ENCODE results near the gene ADAM11.

Gene ADAM11

DNA sequence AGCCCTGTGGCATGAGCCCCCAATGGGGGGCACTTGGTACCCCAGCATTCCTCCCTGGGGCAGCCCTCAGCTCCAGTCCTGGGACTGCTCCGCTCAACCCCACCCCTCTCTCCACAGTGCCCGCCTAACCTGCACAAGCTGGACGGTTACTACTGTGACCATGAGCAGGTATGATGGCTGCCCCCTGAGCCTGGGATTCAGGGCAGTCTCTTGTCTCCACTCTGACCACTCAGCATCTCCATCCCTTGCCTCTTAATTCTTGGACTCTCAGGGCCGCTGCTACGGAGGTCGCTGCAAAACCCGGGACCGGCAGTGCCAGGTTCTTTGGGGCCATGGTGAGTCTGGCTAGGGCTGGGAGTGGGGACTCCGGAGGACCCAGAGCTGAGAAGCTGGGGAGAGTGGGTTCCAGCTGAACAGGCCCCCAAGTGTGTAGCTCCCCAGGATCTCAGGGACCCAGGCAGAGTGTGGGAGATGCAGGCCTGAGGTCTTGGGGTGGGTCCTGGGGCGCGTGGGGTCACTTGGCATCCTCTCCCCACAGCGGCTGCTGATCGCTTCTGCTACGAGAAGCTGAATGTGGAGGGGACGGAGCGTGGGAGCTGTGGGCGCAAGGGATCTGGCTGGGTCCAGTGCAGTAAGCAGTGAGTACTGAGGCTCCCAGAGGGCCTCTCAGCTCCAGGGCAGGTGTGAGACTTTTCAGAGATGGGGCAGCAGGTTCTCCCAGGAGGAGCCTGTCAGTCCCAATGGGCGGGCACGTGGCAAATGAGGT is 18.0 kb downstream of the ADAM11 start:
- no peak for DNase-seq

DNA sequence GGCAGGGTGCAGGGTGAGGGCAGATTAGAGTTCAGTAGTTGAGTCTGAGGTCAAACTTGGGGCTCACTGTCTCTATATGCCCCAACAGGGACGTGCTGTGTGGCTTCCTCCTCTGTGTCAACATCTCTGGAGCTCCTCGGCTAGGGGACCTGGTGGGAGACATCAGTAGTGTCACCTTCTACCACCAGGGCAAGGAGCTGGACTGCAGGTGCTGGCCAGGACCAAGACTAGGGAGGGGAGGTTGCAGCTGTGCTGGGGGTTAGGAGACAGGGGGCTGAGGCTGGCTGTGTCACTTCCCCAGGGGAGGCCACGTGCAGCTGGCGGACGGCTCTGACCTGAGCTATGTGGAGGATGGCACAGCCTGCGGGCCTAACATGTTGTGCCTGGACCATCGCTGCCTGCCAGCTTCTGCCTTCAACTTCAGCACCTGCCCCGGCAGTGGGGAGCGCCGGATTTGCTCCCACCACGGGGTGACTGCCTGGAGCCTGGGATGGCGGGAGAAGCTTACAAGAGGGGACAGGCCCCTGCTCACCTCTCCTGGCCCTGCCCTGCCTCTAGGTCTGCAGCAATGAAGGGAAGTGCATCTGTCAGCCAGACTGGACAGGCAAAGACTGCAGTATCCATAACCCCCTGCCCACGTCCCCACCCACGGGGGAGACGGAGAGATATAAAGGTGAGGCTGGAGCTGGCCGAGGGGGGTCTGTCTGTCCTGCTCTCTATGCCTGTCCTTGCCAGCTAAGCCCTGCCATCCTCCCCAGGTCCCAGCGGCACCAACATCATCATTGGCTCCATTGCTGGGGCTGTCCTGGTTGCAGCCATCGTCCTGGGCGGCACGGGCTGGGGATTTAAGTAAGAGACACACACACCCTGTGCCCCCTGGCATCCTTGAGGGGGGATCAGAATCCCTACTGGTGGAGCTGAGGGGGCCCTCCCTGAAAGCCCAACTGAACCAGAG is 18.9 kb downstream of the ADAM11 start:
- no peak for DNase-seq

DNA sequence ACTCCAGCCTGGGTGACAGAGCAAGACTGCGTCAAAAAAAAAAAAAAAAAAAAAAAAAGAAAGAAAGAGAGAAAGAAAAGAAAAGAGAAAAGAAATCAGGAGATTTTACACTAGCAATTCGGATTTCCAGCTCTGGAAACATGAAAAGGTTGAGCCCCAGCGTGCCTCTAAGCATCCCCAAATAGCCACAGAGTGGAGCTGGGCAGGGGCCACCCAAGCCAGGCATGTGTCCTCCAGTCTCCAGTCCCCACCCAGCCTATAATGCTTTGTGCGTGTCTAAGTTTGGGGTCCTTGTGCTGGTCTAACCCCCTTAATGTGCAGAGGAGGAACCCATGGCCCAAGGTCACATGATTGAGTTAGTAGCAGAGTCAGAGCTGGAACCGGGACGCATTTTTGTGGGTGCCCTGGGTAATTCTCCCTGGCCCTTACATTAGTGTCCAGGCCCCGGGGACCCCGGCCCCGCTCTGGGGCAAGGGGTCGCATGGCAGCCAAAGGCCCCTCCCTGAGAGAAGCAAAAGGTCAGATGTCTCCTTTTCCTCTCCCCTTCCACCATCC is 19.9 kb downstream of the ADAM11 start:
- no peak for DNase-seq

DNA sequence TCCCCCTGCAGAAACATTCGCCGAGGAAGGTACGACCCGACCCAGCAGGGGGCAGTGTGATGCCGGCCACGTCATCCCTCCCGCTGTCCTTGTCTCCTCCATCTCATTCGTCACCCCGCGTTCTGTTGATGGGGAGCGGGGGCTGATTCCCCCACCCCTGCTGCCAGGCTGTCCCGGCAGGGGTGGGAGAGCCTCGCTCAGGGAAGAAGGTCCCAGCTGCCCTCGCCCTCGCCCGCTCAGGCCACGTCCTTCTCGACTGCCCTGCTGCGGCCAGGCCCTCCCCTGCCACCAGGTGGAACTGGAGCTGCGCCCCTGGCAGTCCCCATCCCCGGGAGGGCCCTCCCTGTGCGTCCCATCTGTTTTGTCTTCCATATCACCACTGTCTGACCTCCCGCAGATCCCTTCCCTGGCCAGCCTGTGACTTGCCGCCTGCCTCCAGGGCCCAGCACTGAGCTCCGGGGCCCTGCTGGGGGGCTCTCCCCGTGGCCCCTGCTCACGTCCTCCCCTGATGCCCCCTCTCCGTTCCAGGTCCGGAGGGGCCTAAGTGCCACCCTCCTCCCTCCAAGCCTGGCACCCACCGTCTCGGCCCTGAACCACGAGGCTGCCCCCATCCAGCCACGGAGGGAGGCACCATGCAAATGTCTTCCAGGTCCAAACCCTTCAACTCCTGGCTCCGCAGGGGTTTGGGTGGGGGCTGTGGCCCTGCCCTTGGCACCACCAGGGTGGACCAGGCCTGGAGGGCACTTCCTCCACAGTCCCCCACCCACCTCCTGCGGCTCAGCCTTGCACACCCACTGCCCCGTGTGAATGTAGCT is 20.6 kb downstream of the ADAM11 start:
- DNase-seq, result no peak

DNA sequence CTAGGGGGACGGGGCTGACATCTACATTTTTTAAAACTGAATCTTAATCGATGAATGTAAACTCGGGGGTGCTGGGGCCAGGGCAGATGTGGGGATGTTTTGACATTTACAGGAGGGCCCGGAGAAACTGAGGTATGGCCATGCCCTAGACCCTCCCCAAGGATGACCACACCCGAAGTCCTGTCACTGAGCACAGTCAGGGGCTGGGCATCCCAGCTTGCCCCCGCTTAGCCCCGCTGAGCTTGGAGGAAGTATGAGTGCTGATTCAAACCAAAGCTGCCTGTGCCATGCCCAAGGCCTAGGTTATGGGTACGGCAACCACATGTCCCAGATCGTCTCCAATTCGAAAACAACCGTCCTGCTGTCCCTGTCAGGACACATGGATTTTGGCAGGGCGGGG is 21.4 kb downstream of the ADAM11 start:
- DNase-seq, result no peak

DNA sequence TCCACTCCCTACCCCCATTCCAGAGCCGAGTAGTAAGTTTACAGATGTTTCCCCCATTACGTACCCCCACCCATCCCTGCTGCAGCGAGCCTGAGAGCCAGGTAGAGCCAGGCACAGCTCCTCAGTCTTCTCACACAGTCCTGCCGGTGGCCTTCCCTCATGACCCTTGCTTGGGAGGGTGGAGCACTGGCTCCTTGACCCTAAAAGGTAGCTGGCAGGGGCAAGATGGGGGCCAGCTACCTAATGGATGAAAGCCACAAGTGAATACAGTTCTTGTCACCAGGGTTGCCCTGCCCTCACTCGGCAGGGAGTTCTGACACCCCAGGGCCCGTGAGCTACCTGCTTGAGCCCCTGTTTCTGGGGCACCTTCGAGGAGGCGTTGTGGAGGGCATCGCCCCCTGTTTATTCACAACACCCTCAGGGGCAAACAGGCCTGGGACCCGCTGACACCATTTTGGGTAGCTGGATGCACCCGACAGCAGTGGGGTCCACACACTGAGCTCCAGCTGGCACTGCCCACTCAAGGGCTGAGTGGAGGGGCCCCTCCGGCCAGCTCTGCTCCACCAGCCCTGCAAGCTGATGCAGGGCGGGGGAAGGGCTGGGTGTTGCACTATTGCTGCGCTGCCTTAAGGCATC is 22.2 kb downstream of the ADAM11 start:
- DNase-seq, result no peak

DNA sequence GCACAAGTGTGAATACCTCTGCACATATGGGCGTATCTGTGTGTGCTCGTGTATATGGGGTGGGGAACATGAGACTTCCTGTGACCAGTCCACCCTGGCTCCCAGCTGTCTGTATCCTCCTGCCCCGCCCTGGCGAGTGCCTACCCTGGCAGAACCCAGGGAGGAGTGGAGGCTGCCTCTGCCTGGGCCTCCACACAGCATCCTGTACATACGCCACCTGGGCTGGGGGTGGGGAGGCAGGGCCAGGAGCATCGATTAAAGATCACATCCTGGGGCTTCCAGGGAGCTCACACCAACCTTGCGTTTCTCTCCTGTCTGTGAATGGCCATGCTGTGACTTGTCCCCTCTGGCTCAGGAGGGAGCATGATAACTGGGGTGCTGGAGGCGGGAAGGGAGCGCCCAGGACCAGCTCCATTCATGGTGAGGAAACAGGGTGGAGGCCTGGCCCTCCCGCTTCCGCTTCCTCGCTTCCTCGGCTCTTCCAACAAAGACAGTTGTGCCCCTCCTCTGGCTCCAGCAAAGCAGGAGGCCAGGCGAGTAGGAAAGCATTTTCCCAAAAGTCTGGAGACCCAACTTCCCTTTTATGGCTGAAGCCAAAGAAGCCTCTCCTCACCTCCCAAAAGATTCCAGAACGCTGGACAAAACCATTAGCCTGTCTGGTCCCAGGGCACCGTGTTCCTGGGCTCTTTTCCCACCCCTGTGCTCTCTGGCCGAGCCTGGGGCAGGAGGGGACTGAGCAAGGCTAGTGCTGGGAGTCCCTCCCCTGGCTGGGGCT is 22.9 kb downstream of the ADAM11 start:
- DNase-seq, result no peak

DNA sequence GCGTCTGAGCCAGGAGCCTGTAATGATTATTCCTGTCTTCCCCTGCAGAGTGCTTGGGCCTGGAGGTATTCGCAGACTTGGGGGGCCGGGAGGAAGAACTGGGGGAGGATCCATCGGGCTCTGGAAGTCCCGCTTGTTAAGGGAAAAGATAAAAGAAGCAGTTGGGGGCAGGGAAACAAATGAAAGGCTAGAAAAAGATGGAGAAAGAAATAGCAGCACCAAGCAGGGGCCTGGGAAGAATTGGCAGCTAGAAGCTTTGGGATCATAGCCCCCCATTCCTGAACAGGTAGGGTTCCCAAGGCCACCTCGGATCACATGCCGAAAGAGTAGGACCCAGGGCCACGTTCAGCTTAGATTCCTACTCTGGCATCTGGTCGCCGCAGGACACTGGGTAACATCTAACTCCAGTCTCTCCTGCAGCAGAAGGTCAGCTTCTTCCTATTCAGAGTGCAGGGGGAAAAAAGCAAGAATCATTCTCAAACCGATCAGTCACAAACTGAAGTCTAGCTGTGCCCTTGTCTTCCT is 23.6 kb downstream of the ADAM11 start:
- DNase-seq, result no peak

DNA sequence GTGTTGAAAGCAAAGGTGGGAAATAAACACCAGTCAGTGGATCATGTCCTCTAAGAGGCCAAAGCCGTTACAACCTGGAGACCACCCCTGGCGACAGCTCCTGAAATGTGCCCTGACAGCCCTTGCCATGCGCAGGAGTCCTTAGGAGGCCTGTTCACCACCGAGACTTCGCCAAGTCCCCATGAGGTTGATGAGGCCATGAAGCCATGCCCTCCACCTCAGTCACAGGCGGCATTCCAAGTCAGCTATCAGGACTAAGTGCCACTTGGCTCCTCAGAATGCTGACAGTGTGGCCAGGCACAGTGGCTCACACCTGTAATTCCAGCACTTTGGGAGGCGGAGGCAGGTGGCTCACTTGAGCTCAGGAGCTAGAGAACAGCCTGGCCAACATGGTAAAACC is 27.1 kb downstream of the ADAM11 start:
- peak; percentile 88 for DNase-seq

DNA sequence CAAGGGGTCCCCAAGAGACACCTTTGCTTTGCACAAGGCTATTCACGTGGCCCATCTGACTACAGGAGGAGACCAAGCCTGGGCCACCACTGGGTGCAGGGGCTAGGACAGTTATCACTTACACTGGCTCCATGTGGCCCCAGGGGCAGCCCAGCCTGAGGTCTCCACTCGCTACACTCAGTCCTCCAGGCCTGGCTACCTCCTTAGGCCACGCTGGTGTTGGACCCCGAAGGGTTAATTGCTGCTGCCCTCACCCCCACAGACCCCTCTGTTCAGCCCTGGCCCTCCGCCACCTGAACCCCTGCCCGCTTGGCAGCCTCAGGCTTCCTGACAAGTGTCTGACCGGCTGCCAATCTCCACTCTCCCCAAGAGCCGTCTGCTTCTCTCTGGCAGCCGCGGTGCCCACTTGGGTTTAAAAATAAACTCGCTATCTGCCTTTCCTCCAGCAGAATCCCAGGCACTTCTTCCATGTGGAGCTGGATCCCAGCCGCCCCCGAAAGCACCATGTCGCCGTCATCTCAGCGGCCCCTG is 27.8 kb downstream of the ADAM11 start:
- DNase-seq, result peak; percentile 41

DNA sequence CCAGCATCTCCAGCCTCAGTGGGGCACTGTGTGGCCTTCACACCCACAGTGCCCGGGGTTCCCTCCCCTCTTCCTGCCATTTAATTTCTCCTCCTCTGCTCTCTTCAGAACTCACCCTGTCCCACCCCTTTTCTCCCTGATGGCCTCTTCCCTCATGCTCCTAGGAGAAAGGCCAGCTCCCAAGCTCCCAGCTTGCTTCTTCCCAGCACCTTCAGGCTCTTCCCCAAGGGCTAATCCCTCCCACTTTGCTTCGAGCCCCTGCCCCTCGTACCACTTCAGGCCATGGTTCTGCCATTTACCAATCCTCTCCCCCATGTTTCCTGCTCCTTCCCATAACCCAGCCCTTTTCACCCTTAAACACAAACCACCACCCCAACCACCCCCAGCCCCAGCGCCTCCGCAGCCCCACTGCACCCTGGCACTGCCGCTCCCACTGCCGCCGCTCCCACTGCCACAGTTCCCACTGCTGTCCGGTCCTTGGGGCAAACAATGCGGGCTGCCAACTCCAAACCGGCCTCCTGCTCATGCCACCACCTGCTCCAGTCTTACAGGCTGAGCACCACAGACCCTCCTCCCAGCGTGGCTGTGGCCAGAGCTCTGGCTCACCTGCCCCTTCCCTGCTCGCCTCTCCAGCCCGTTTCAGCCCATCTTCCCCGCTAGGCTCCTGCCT is 28.6 kb downstream of the ADAM11 start:
- DNase-seq, result no peak

DNA sequence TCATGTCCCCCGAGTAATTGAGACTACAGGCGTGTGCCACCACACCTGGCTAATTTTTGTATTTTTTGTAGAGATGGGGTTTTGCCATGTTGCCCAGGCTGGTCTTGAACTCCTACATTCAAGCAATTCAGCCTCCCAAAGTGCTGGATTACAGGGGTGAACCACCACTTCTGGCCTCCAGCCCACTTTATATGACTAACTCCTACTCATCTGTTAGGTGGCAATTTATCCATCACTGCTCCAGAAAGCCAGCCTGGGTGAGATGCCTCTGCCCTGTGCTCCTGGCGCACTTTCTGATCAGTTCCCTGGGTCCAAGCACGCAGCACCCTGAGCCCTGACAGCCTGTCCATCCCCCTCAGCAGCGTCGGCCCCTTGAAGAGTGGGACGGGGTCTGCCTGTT is 29.4 kb downstream of the ADAM11 start:
- no peak for DNase-seq

DNA sequence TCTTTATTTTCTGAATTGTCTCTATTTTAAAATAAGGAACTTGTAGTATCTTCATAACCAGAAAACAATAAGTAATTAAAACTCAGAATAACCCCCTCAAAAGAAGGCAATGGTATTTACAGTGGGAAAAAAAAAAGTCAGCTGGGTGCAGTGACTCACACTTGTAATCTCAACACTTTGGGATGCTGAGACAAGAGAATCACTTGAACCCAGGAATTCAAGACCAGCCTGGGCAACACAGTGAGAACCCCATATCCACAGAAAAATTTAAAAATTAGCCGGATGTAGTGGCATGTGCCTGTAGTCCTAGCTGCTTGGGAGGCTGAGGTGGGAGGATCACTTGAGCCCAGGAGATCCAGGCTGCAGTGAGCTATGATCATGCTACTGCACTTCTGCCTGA is 33.5 kb downstream of the ADAM11 start:
- no peak for DNase-seq

DNA sequence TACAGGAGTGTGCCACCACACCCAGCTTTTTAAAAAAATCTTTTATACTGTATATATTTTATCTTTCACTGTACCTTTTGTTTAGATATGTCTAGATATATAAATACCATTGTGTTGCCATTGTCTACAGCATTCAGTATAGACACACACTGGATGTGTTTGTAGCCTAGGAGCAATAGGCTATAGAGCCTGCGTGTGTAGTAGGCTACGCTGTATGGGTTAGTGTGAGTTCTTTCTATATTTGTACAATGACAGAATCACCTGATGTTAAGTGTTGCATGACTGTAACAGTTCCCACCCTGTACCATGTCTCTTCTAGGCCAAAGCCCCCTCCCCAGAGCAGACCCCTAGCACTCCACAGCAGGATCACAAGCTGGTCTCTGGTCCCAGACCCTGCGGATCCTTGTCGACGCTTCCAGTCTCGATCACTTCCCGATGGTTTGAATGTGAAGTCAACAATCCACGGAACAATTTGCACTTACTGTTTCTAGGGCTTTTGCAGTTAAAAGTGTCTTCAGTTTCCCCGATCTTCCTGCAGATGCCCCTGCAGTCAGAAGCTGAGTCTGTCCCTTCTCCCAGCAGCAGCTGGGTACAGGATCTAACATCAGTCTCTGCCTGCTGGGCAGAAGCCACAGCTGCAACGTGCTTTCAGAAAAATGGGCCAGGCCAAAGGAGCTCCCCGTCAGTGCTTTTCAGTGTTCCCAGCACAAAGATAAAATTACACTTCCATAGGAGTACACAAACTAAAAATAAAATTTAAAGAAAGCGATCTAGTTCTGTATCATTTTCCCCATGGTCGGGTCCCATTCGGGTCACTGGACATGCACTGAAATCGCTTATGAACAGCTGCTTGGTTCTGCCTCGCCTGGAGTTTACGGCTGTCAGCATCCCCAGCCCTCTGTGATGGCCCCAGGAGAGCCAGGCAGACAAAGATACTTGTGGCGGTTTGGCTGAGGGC is 35.4 kb downstream of the ADAM11 start:
- no peak for DNase-seq

DNA sequence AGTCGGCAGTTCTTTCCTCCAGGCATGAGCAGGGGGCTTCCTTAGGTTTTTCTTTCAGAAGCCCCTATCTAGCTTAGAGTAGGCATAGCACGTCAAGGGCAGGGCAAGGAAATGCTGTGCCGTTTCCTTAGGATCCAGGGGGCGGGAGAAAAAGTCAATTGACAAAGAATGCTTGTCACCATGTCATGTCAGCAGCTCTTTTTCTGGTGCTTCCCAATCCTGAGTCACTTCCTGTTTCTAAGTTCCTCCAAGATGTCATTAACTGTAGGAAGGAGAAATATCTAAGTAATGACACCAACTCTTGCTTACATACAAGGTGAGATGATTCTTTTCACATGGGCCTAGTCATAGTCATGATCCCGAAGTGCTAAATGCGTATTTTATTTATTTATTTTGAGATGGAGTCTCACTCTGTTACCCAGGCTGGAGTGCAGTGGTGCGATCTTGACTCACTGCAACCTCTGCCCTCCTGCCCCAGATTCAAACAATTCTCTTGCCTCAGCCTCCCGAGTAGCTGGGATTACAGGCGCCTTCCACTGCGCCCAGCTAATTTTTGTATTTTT is 36.1 kb downstream of the ADAM11 start:
- DNase-seq, result no peak

DNA sequence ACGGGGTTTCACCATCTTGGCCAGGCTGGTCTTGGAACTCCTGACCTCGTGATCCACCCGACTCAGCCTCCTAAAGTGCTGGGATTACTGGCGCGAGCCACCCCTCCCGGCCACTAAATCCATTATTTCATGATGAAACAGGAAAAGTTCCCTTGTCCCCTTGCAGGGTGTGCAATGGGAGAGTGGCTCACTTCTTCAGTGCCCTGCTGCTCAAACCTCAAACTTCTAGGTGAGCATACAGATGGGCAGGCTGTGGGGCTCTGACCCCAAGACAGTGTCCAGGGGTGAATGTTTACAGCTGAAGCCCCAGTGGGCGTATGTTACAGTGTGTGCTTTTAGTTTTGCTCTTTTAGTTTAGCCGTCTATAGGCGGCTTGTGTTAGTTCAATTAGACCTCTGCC is 36.6 kb downstream of the ADAM11 start:
- no peak for DNase-seq

DNA sequence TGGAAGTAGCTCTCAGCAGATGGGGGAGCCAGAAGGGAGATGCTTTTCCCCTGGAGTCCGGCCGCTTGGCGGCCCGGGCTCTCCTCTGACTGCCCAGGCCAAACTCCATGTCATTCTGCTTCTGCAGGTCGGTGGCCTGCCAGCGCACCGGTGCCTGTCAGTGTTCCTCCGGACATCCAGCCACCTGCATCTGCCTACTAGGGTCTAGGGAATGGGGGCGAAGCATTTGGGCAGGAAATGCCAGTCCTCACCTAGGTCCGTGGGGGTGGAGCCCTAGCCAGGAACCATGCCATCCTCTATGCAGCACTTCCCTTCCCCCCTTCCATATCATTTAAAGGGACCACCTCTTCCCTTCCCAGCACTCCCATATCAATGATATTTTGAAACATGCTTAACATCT is 37.1 kb downstream of the ADAM11 start:
- no peak for DNase-seq

DNA sequence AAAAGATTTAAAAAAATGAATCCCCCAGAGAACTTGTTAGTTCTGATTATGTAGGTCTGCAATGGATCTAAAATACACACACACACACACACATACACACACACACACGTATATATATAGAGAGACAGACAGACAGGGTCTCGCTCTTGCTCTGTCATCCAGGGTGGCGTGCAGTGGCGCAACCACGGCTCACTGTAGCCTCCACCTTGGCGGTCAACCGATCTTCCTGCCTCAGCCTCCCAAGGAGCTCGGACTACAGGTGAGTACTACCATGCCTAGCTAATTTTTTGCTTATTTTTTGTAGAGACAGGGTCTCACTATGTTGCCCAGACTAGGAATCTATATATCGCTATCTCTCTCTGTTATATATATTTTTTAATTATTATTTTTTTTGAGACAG is 37.9 kb downstream of the ADAM11 start:
- DNase-seq, result no peak

DNA sequence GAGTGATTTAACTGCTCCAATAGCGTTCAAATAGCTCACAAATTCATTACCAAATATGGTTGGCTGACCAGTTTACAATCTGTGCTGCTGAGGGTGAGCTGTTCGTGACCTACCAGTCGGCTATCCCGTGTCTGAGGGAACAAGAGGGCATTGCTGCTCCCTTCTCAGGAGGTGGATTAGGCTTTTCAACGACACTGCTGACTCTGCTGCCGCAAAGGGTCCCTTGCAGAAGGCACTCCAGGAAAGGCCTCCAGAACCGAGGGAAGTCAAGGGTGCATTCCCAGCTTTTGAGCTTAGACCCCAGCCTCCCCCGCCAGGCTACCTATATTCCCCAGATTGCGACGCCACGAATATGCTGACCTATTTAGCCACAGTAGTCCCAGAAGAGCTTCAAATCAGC is 39.0 kb downstream of the ADAM11 start:
- no peak for DNase-seq
